ENCODE measurements around the gene ADARB2. TPM values are rescaled to one million over a fixed set of nuclear protein-coding genes. Genes with fewer than 3 reads are reported as not detected.
"Not testable (repeated sequence)": the region's sequence is repeated elsewhere in the genome, so short reads cannot be mapped to it uniquely, and the experiment has no call there.

Gene ADARB2
- total RNA-seq, 1 donor from 2014 or later = 0.10 TPM

GRCh38 chr10:1434912-1435692 is 302.2 kb downstream of the ADARB2 start:
- DNase-seq (ENCODE audit: low read depth) = no peak

- DNase-seq (ENCODE audit: low read depth) = no peak
Measured at GRCh38 chr10:1434202-1434601, 303.1 kb downstream of the ADARB2 start.

- no peak for DNase-seq (ENCODE audit: low read depth)
Measured at GRCh38 chr10:1432161-1432560, 305.2 kb downstream of the ADARB2 start.

- no peak for DNase-seq (ENCODE audit: low read depth)
Measured at GRCh38 chr10:1431229-1431628, 306.1 kb downstream of the ADARB2 start.

GRCh38 chr10:1427521-1428186 is 309.7 kb downstream of the ADARB2 start:
- DNase-seq (ENCODE audit: low read depth) = not testable (repeated sequence)

DNA sequence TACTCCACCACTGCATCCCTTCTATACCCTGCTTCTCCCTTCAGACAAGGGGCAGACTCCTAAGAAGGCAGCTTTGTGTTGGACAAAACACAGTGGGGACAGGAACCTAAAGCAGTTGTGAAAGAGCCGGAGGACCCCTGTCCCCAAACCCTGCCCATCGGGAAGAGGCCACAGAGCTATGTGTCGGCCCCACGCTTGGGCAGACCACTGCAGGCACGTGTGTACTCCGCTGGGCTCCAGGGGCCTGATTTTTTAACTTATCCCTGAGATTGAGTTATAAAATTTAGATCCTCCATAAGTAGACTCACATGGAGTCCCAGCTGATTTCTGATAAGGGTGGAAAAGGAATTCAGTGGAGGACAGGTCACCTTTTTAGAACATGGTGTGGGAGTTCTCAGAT is 310.5 kb downstream of the ADARB2 start:
- no peak for DNase-seq (ENCODE audit: low read depth)

DNA sequence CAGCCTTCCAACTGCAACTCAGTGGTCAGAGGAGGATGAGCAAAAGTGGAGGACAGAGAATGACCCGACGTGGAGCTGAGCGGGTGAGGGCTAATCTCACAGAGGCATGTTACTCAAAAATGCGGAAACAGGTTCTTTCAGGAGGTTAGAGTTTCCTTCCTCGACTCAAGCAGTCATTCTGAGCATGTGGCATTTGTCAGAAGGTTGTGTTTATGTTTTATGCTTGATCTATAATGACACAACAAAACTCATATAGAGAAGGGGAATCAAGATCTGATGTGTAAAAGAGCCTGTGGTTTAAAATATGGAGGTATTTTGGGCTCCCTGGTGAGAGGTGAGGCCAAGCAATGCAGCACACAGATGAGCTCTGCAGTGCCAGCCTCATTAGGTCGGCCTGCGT is 311.4 kb downstream of the ADARB2 start:
- no peak for DNase-seq (ENCODE audit: low read depth)

DNA sequence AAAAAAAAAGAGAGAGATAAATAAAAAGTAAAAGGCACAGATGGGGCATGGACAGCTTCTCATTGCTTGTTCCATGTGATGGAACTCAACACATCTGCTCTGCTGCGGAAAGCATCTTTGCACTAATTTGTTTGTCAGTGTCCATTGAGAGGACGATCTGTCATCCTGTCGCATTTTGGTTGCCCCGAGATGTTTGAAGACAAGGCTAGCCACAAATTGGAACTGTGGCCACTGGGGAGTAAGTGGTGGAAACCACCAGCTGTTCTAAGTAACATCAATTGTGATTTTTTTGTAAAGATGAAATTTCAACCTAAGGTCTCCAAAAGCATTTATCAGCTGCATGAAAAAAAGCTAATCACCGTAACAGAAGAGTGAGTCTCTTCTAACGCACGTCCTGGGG is 312.7 kb downstream of the ADARB2 start:
- DNase-seq (ENCODE audit: low read depth) = no peak

- no peak for DNase-seq (ENCODE audit: low read depth)
Measured at GRCh38 chr10:1423676-1424253, 313.6 kb downstream of the ADARB2 start.

DNA sequence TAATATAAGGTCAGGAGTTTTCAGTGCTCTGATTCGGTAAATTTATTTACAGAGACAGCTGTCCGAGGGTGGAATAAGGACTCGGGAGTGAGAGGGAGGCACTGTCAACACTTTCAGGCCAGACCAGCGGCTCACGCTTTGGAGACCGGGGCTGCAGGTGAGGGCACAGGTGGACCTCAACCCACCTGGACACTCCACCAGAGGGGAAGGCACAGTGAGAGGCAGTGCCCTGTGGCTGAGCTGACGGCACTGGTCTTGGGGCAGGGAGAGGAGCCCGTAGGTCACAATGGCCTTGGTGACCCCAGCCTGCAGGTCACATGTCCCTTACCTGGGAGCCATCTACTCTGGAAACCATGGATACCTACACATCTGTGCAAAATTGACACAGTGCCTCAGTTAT is 315.1 kb downstream of the ADARB2 start:
- DNase-seq (ENCODE audit: low read depth) = no peak

DNA sequence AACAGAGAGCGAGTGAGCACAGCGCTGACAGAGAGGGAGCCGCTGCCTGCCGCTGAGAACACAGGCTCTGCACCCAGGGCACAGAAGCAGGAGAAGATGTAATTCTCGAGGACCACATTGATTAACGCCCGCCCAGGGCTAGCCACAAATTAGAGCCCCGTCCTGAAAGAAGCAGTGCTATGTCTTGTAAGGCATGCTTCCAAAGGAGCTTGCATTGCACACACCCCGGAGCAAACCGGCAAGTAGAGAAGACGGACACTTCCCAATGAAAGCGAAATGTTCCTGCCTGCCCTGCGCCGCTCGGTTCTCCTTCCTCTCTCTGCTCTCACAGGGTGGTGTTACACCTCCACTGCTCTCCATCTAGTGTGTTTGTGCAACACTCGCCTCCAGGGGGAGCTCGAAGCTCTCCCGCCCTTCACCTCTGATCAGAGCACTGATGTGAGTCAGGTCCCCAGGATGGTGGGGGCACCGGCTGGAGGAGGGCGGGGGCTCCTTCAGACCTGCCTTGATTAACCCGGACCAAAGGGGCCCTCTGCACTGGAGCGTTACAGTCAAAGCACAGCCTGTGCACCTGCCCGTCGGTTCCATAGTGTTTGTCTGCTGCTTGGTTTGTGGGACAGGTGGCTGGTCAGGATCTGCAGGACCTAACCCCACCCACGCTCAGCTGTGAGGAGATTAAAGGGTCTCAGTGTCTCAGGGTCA is 316.5 kb downstream of the ADARB2 start:
- DNase-seq (ENCODE audit: low read depth) = peak; percentile 15

- no peak for DNase-seq (ENCODE audit: low read depth)
Measured at GRCh38 chr10:1419796-1420610, 317.3 kb downstream of the ADARB2 start.

GRCh38 chr10:1418031-1418550 is 319.2 kb downstream of the ADARB2 start:
- no peak for DNase-seq (ENCODE audit: low read depth)

DNA sequence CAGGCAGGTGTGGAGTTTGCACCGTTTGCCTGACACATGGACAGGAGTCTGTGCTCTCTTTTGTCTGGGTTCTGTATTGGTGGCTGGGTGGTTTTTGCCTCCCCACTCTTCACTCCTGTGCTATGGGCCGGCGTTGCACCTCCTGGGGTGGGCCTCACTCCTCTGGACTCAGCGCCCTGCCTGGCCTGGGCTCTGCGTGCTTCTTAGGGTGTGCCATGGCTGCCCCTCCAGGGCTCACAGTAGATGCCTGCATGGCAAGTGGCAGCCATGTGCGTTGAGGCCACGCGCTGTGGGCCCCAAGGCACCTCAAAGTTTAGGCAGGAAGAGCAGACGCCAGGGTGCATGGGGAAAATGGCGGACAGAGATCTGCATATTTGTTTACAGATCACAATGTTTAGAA is 319.8 kb downstream of the ADARB2 start:
- DNase-seq (ENCODE audit: low read depth) = no peak

- no peak for DNase-seq (ENCODE audit: low read depth)
Measured at GRCh38 chr10:1416456-1417037, 320.8 kb downstream of the ADARB2 start.

DNA sequence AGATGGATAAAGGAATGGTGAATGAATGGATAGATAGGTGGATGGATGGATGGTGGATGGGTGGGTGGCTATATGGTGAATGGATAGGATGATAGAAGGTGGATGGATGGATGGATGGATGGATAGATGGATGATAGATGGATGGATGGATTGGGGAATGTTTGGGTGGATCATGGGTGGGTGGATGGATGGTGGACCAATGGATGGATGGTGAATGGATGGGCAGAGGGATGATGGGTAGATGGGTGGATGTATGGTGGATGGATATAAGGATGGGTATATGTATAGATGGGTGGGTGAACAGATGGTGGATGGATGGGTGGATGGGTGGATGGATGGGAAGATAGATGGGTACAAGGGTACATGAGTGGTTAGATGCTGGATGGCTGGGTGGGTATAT is 322.4 kb downstream of the ADARB2 start:
- DNase-seq (ENCODE audit: low read depth) = no peak

- not testable (repeated sequence) for DNase-seq (ENCODE audit: low read depth)
Measured at GRCh38 chr10:1414346-1414745, 323.0 kb downstream of the ADARB2 start.

GRCh38 chr10:1413823-1414222 is 323.5 kb downstream of the ADARB2 start:
- DNase-seq (ENCODE audit: low read depth) = no peak

DNA sequence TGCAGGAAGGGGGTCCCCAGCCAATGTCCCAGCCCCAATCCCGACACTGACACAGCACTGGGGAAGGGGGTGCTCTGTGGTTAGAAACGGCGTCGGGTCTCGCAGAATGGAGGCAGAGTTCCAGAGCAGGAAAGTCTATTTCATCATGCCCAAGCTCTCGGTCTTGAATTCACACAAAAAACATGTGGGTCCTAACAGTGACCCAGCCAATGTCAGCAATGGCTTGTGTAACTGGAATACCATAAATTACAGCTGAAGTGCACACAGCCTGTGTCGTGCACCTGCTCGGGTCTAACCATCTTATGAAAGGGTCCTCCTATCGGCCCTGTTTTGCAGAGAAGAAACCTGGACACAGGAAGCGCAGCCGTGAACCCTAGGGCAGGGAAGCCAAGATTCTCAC is 324.1 kb downstream of the ADARB2 start:
- DNase-seq (ENCODE audit: low read depth) = no peak

- no peak for DNase-seq (ENCODE audit: low read depth)
Measured at GRCh38 chr10:1412531-1413189, 324.7 kb downstream of the ADARB2 start.

All from renal cortical epithelial cell (primary cell).